Left lung (tissue), 10 donors: ENCODE measurements around the gene SGCG. TPM values are rescaled to one million over a fixed set of nuclear protein-coding genes. Genes with fewer than 3 reads are reported as not detected.
A peak's percentile ranks its signal among the peaks of the same experiment; 100 is the strongest.

Experiments
- ATAC-seq: fragments of 200-7000 bp; cut with Tn5 transposase; one replicate; pipeline ENCODE4 v1.9.1; 2020; ENCODE audit warnings: moderate library complexity
- DNase-seq, 4 donors: peaks; one replicate each; pipeline ENCODE4 v3.0.0-alpha.2; 2013 to 2020
- H3K27ac ChIP-seq, 2 donors: fragments of 200-600 bp; sonication (generic) in 1 of 2; one replicate each; pipeline versions ENCODE4 v1.5.0 to v1.8.0; 2020 to 2021
- H3K27me3 ChIP-seq, 2 donors: fragments of 200-600 bp; sonication (generic) in 1 of 2; one replicate each; pipeline versions ENCODE4 v1.5.0 to v1.8.0; 2020 to 2021
- H3K36me3 ChIP-seq, 2 donors: fragments of 200-600 bp; sonication (generic) in 1 of 2; one replicate each; pipeline versions ENCODE4 v1.5.0 to v1.8.0; 2020 to 2021
- H3K4me1 ChIP-seq, 2 donors: fragments of 200-600 bp; one replicate each; pipeline ENCODE4 v1.8.0; 2021
- H3K4me3 ChIP-seq, 2 donors: fragments of 200-600 bp; sonication (generic) in 1 of 2; one replicate each; pipeline versions ENCODE4 v1.5.0 to v1.8.0; 2020 to 2021; ENCODE audit warnings: mild to moderate bottlenecking in 1 of 2
- H3K9me3 ChIP-seq, 2 donors: fragments of 200-600 bp; sonication (generic) in 1 of 2; one replicate each; pipeline versions ENCODE4 v1.5.0 to v1.8.0; 2020 to 2021
- CTCF ChIP-seq, 2 donors: fragments of 200-600 bp; sonication (generic) in 1 of 2; IDR thresholded peaks; one replicate each; pipeline versions ENCODE4 v1.5.0 to v1.8.0; 2021; ENCODE audit warnings: antibody characterized with exemption in 2 of 2
- intact Hi-C, 2 donors: fragments of 100-400 bp; cut with DNase I; formaldehyde crosslinking; loops; one replicate each; pipeline versions ENCODE4 v1.11.2 to v1.14.2; 2022
- polyA plus RNA-seq, 6 donors: library from polyadenylated mRNA; unstranded; fragments of 120-200 nt; gene quantifications; one replicate each; pipeline ENCODE4 v1.2.1, GENCODE V29; 2013; ENCODE audit not compliant: insufficient read length in 6 of 6
- total RNA-seq, 2 donors: library from RNA; stranded (reverse); fragmentation: NEBNext Ultra II Directional; extraction: Animal tissue kit (Norgen Biotek cat#: 25700); gene quantifications; one replicate each; pipeline ENCODE4 v1.2.1, GENCODE V29; 2021
- donor health status: DM: no; HTN: yes; CAD: no.
- donor health status: DM: no; HTN: no; CAD: no.

SGCG gene
- total and polyA plus RNA-seq, 8 donors: 2.1 to 16.4 (median 12.5) TPM

DNA sequence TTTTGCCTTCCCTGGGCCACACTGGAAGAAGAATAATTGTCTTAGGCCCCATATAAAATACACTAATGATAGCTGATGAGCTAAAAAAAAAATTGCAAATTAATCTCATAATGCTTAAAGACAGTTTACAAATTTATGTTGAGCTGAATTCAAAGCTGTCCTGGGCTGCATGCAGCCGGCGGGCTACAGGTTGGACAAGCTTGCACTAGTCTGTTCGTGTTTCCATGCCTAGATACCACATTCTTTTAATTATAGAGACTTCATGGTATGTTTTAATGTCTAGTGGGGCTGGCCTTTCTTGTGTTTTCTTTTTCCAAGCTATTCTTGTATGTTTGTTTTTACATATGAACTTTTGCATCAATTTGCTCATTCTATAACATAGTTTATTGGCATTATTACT is 90.6 kb downstream of the SGCG start:
- no peak for ATAC-seq
- intact Hi-C loops: no loop called here
- TF ChIP-seq CTCF (IDR thresholded peaks at IDR 0.05): no peak
- Histone ChIP-seq H3K36me3 (no peaks in the 10 kb centered on the region), H3K27me3 (no peaks in the 10 kb centered on the region), H3K9me3 (no peaks in the 10 kb centered on the region), H3K27ac (no peak overlapping the region), H3K4me1 (no peaks in the 10 kb centered on the region), H3K4me3 (no peak overlapping the region)
- DNase-seq: no peak

- Histone ChIP-seq H3K4me1 (no peaks in the 10 kb centered on the region), H3K9me3 (no peaks in the 10 kb centered on the region), H3K27ac (no peak overlapping the region), H3K27me3 (no peaks in the 10 kb centered on the region), H3K4me3 (no peak overlapping the region), H3K36me3 (no peaks in the 10 kb centered on the region)
- ATAC-seq (no peak), DNase-seq (no peak)
- intact Hi-C loops: no loop called here
- TF ChIP-seq CTCF (IDR thresholded peaks at IDR 0.05): no peak
These were observed 92.7 kb downstream of the SGCG start for GRCh38 chr13:23273498-23273897.

GRCh38 chr13:23279321-23279720 is 98.5 kb downstream of the SGCG start:
- TF ChIP-seq CTCF (IDR thresholded peaks at IDR 0.05): no peak
- no peak for DNase-seq
- no peaks in the 10 kb centered on the region for H3K9me3 ChIP-seq
- no peak overlapping the region for H3K4me3 ChIP-seq
- no peak overlapping the region for H3K27ac ChIP-seq
- ATAC-seq: no peak
- intact Hi-C loops: no loop called here
- H3K27me3 ChIP-seq: no peaks in the 10 kb centered on the region
- no peaks in the 10 kb centered on the region for H3K4me1 ChIP-seq
- no peaks in the 10 kb centered on the region for H3K36me3 ChIP-seq

DNA sequence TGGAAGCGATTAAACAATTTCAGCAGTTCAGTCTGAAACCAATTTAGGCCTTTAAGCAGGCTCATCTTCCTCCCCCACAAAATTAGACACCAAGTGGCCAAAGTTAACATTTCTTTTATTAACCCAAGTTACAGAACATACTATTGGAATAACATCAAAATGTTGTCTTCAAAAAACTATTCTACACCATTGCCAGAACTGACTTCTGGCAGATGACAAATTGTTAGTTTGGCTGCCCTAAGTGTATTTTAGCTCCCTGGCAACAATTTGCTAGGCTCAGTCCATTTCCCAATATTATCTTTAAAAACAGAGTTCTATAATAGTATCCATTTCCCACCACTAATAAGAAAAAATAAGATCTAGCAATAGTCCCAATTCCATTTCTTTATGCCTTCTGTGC is 107.8 kb downstream of the SGCG start:
- no peaks in the 10 kb centered on the region for H3K36me3 ChIP-seq
- H3K9me3 ChIP-seq: no peaks in the 10 kb centered on the region
- intact Hi-C loops: no loop called here
- no peaks in the 10 kb centered on the region for H3K27me3 ChIP-seq
- H3K4me1 ChIP-seq: no peaks in the 10 kb centered on the region
- no peak overlapping the region for H3K27ac ChIP-seq
- no peak for ATAC-seq
- no peak for TF ChIP-seq CTCF (IDR thresholded peaks at IDR 0.05)
- no peak overlapping the region for H3K4me3 ChIP-seq
- peak in 1 of 4 donors; percentile 2 for DNase-seq

DNA sequence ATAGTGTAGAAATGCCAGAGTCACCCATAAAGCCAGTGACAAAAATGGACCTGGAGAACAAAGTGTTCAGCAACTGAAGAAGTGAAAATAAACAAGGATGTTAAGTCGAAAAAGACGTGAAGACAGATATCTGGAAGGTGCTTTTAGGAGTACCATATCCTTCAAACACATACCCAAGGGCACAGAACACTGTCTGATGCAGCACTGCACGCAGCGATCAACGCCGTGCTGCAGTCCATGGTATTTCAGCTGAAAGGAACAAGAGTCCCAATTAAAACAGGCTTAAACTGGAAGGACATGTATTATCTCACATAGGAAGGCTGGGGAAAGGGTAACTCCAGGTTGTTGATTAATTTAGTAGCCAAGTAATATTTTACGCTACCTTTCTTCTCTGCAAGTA is 108.2 kb downstream of the SGCG start:
- Histone ChIP-seq H3K27me3 (no peaks in the 10 kb centered on the region), H3K9me3 (no peaks in the 10 kb centered on the region), H3K4me1 (no peaks in the 10 kb centered on the region), H3K4me3 (no peak overlapping the region), H3K36me3 (no peaks in the 10 kb centered on the region), H3K27ac (no peak overlapping the region)
- TF ChIP-seq CTCF (IDR thresholded peaks at IDR 0.05): no peak
- ATAC-seq: no peak
- DNase-seq: no peak
- intact Hi-C loops: no loop called here
